ENCODE results near the gene THSD7B.
"Not testable (repeated sequence)": the region's sequence is repeated elsewhere in the genome, so short reads cannot be mapped to it uniquely, and the experiment has no call there.

Gene THSD7B

GRCh38 chr2:137674991-137675390, 909.6 kb downstream of the THSD7B start:
- H3K27ac ChIP-seq = peak overlapping the region; percentile 79
- TF ChIP-seq, protein P1, sequence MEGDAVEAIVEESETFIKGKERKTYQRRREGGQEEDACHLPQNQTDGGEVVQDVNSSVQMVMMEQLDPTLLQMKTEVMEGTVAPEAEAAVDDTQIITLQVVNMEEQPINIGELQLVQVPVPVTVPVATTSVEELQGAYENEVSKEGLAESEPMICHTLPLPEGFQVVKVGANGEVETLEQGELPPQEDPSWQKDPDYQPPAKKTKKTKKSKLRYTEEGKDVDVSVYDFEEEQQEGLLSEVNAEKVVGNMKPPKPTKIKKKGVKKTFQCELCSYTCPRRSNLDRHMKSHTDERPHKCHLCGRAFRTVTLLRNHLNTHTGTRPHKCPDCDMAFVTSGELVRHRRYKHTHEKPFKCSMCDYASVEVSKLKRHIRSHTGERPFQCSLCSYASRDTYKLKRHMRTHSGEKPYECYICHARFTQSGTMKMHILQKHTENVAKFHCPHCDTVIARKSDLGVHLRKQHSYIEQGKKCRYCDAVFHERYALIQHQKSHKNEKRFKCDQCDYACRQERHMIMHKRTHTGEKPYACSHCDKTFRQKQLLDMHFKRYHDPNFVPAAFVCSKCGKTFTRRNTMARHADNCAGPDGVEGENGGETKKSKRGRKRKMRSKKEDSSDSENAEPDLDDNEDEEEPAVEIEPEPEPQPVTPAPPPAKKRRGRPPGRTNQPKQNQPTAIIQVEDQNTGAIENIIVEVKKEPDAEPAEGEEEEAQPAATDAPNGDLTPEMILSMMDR (conservative IDR thresholded peaks at IDR 0.05) = no peak

- TF ChIP-seq, protein P1 (conservative IDR thresholded peaks at IDR 0.05) = no peak
- peak overlapping the region; percentile 79 for H3K27ac ChIP-seq
Measured at GRCh38 chr2:137675584-137676327, 910.4 kb downstream of the THSD7B start.

DNA sequence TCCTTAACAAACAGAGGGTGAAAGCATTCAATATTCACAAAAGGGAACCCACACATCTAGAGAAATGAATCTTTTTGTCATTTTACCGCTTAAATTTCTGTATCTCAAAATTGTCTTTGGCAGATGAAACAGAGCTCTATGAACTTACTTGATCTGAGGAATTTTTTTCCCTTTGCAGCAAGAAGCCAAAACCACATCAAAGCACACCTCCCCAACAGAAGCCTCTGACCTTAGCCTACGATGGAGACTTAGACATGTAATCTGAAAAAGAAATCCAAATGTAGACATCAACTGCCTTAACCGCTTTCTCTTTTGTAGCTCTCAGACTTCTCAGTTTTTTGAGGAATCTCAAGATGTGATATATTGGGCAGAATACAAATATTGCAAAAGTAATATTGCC, 911.0 kb downstream of the THSD7B start:
- peak overlapping the region; percentile 79 for H3K27ac ChIP-seq
- TF ChIP-seq, protein P1 (conservative IDR thresholded peaks at IDR 0.05) = no peak

DNA sequence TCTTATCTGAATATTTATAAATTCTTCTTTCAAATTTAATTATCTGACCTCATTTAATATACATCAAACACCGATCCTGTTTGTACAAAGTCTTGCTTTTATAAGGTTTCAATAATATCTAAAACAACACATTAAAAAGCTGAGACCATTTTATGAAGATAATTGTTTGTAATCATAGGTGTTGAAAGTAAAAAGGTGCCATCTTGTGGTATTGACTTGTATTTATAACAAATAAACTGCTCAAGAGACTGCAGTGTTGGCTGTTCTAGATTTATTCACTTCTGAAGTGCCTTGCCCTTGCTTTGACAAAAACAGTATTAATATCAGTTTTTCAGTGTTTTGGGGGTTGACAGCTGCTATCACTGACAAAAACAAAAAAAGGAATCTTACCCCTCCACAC, 912.1 kb downstream of the THSD7B start:
- H3K27ac ChIP-seq = peak overlapping the region; percentile 79; the same call in 1 of the 2 replicates
- TF ChIP-seq, protein P1 (conservative IDR thresholded peaks at IDR 0.05) = peak; percentile 51

GRCh38 chr2:137689549-137689948, 924.2 kb downstream of the THSD7B start:
- TF ChIP-seq, protein P1 (conservative IDR thresholded peaks at IDR 0.05) = no peak
- no peak overlapping the region for H3K27ac ChIP-seq

DNA sequence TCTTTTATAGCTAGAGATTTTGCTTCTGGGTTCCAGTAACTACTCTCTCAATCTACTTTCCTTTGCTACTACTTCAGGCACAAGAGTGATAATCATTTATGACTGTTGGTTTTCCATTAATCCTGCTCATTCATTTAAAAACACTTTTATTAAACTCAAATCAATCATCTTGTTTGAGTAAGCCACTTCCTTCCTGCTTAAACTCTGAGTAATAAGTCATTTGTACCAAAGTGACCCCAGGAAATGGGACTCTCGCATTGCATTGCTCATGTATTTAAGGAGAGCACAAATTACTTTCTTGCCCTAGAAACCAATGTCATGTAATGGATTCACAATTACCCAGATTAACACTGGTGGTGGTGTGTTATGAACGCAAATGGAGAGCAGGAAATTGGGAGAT, 928.2 kb downstream of the THSD7B start:
- TF ChIP-seq, protein P1 (conservative IDR thresholded peaks at IDR 0.05) = no peak
- H3K27ac ChIP-seq = no peak overlapping the region

- TF ChIP-seq, protein P1 (conservative IDR thresholded peaks at IDR 0.05) = no peak
- no peak overlapping the region for H3K27ac ChIP-seq
Measured at GRCh38 chr2:137696916-137697315, 931.6 kb downstream of the THSD7B start.

GRCh38 chr2:137700250-137700649, 934.9 kb downstream of the THSD7B start:
- H3K27ac ChIP-seq = not testable (repeated sequence)
